ENCODE data around the gene C10orf71.

C10orf71 gene

DNA sequence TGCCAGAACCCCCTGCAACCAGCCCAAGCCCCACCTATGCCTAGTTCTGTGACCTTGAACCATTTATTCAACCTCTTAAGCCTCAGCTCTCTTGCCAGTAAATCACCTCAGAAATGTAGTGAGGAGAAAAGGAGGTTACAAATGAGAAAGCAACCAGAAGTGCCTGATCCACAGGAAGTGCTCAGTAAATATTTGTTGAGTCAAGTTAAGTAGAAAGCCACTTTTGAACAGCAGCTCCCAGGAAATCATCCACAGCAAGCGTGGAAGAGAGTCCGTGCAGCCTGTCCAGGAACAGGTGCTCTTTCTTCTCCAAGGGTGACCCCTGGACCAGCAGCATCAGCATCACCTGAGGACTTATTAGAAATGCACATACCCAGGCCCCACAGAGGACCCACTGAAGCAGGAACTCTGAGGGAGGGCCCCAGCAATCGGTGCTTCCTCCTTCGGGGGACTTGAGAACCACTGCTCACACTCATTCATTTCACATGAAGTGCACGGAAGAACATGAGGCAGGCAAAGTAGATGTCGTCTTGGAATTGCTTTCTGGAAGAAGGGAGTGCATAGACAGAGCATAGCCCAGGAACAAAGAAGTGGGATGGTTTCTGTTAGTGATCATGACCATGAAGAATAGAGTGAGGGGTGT lies 6.3 kb upstream of the C10orf71 start:
- no peak for DNase-seq (ENCODE audit: low spot score)

DNA sequence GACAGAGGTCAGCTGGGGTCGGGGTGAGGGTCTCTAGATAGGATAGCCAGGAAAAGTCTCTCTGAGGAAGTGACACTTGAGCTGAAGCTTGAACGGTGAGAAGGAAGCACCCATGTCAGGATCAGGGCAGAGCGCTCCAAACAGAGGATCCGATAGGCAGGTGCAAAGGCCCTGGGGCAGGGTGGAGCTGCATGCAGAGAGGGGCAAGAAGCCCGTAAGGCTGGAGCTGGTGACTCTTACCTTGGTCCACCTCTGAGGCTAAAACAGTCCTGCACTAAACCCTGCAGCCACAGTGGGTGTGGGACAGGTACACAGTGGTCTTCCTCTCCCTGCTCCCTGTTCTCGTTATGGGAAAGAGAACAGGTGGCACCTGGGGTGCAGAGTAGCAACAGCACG lies 5.8 kb upstream of the C10orf71 start:
- DNase-seq (ENCODE audit: low spot score): no peak

DNA sequence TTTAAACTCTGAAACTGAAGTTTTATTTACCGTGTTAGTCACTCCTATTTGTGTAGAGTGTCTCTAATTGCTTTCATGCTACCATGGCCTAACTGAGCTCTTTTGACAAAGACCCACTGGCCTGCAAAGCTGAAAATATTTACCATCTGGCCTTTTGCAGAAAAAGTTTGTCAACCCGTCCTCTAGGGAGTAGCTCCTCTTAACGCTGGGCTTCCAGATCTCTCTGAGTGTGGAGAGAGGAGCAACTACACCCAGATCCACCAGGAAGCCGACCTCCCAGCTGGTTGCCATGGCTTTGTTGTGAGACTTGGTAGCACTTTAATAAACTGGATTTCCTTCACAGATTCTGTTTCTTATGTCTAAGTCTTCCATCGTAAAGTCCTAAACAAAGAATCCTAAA lies 4.2 kb upstream of the C10orf71 start:
- DNase-seq (ENCODE audit: low spot score): no peak

DNA sequence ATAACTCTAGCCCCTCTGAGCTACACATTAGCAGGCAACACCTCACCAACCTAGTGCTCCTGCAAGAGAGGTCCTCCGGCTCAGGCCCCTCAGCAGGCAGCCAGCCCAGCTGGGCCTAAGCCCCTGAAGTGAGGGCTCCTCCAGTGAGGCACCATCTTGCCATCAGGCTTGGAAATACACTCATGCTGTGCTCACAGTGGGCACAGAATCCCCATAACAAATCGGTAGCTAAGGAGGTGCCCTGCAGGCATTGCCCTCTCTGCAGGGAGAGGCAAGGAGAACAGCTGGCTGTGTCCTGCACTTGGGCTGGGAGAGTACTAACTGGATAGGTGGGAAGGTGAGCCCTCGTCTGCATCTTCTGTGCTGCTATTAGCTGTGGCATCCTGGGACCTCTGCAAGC lies 3.7 kb upstream of the C10orf71 start:
- DNase-seq (ENCODE audit: low spot score): no peak

DNA sequence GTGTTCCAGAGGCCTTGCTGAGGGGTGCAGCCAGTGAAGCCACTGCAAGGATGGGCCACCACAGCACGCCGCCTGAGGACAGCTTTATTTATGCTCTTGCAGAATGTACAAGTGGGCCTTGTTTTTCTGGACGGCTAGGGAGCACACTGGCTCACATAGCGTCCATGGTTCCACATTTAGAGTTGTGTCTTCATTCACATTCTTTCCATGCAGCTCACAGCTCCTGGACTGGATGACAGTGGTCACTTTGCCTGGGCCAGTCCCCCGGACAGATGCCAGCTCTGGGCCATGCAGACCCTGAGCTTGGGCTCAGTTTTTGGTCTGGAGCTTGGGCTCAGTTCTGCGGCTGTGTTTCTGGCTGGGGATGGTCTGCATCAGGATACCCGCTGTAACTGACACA lies 2.6 kb upstream of the C10orf71 start:
- DNase-seq (ENCODE audit: low spot score): no peak

DNA sequence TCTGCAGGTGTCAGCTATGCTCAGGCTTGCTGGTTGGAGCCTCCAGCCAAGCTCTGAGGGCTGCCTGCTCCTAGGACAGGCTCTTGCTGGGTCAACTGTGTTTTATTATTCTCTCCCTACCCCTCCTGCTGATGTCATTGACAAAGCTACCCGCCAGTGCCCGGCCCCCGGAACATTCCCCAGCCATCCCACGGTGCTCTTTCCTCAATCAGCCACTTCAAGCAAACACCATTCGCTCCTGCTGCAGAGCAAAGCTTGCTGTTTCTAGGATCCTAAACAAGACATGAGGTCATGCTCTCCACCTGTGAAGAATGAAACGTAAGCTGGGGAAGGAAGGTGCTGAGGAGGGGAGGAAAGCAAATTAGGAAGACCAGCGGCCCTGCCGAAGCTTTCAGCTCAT lies 2.1 kb upstream of the C10orf71 start:
- DNase-seq (ENCODE audit: low spot score): no peak

DNA sequence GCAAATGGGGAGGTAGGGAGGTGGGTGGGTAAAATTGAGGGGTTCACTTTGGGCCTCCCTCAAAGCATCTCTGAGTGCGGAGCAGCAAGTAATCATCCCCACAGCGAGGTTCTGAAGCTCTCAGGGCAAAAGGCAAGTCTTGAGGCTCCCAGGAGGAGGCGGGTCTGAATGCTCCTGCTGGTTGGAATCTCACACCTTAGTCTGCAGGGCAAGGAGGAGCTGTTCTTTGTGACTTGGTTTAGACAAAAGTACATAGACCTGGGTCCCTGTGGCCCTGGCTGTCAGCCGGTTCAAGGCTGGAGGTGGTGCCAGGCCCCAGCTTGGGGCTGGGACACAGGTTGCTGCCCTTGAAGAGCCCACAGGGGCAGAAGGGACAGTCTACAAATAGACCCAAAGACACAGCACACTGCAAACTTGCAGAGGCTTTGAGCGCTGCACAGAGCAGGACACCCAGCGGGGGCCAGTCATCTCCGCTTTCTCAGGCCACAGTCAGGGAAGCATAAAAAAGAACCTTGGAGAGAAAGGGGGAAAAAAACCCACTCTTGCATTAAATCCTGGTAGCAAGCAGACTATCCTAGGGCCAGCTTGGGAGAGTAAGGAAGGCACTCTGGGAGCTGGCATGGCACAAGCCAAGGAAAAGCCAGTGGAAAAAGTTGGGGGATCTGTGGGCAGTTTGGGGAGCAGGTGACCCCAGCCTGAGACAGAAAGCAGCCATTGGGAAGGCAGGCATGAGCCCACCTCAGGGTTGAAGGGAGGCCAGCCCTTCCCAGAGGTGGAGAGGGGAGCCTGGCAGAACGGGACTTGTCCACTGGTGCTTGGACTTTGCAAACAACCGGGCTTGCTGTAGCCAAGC lies 926 bp upstream of the C10orf71 start:
- no peak for DNase-seq (ENCODE audit: low spot score)

DNA sequence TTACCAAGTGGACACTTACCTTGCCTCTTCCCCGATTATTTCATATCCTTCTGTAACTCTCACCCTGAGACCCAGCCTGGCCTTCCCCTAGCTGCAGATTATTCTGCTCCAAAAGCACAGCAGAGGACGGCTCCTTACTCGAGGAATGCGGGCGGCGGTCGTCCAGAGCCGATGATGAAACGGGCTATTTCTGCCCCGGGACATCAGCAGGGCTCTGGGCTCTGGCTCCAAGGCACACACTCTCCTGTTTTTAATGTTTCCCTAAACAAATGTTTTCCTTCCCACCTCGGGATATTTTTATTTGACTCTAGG lies 343 bp upstream of the C10orf71 start:
- DNase-seq (ENCODE audit: low spot score): no peak

DNA sequence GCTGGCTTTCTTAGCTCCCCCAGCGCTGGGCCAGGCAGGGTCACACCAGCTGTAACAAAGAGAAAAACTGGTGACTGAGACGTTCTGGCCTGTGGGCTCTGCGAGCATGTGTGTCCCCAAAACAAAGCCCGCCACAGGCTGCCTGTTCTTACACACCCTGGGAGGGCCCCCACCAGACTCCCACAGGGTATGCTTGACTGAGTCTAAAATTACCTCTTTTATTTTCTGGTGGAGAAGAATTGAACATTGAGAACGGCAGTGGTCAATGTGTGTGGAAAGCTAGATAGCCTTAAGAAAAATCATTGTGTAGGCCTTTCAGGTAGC lies 808 bp downstream of the C10orf71 start:
- no peak for DNase-seq (ENCODE audit: low spot score)

DNA sequence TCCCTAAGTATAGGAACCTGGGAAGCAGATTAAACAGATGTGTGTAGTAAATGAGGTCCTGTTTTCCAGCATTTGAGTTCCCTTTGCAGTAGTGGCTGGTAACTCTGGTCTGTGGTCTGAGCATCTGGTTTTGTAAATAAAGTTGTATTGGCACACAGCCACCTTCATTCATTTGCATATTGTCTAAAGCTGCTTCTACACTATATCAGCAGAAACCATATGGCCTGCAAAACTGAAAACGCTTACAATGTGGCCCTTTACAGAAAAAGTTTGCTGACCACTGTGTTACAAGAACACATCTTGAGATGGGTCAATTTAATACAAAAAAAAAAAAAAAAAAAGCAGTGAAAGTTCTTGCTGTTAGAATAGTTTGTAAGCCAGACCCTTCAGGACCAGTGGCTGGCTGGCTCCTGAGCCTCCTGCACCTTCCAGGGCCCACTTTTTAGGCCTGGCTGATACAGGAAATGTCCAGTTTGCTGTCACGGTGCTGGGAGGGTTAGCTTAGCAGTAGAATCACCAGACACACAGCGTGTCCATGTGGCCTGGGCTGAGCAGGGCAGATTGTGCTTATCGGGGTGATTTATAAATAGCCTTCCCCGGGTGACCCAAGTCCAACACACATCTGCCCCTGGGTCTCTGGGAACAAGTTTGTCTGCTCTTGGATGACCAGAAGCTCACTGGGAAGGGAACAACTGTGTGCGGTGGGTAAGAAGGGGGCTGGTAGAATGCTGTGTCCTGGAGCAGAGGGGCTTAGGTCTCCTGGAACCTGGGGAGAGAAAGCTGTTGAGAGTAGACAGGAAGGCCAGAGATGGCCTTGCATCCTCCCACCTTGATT lies 1.4 kb downstream of the C10orf71 start:
- no peak for DNase-seq (ENCODE audit: low spot score)

DNA sequence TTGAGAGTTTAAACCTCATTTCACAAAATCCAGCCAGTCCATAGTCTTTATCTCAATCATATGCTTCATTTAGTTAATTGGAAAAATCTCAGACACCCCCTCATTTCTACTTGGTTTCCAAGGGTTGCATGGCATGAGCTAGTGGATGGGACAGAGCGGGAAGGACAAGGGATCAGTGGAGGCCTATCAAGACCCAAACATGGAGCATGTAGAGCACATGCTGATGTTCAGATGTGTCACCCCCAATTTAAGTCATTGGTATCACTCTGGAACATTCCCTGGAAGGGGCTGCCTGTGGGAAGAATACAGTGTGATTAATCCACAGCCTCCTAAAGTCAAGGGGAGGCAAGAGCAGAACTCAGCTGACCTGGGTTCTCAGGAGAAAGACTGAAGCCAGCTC lies 2.3 kb downstream of the C10orf71 start:
- DNase-seq (ENCODE audit: low spot score): no peak

DNA sequence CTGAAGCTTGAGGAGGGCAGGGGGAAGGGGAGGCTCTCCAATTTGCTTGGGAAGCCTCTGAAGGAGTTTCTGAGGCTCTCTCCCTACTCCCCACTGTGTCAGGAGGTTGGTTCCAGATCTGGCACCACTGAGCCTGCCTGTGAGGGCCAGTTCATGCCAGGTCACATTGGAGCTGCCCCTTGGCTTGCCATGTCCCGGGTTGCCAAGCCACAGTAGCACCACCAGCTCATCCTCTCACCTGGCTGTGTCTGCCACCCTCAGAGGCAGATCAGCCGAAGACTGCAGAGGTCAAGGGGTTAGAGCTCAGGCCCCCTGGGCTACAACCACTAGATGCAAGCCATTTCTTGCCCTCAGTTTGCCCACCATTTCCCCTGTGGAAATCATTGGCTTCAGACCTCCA lies 3.1 kb downstream of the C10orf71 start:
- DNase-seq (ENCODE audit: low spot score): no peak

DNA sequence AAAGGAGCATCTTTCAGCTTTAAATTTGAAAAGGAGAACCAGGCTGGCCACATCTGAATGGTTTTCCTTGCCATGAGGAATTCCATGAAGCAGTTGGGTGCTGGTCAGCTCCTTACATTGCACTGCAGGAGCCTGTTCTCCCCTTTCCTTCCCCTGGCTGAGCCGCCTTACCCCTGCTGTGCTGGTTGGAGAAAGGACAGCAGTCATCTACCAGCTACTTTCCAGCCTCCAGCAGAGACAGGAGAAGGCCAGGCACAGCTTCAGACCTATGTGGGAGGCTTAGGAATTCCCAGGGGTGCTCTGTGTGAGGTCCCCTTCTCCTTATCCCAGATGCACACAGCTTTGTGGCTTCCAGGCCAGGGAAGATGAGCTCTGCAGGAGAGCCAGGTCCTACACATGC lies 4.7 kb downstream of the C10orf71 start:
- DNase-seq (ENCODE audit: low spot score): no peak

DNA sequence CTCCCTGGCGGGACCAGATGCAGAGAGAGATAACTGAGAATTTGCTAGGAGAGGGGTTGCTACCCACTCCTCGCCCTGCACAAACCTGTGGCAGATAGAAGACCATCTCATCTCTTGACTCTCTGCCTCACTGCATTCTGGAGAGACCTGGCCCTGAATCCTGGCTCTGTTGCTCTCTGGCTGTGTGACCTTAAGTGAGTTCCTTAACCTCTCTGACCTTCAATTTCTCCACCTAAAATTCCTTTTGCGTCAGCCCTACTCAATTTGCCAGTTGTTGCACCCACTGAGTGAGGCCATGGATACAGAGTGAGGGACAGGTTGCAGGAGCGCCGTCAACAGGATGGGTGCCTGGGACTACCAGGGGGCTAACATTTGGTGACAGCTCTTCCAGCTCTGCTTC lies 5.2 kb downstream of the C10orf71 start:
- no peak for DNase-seq (ENCODE audit: low spot score)

DNA sequence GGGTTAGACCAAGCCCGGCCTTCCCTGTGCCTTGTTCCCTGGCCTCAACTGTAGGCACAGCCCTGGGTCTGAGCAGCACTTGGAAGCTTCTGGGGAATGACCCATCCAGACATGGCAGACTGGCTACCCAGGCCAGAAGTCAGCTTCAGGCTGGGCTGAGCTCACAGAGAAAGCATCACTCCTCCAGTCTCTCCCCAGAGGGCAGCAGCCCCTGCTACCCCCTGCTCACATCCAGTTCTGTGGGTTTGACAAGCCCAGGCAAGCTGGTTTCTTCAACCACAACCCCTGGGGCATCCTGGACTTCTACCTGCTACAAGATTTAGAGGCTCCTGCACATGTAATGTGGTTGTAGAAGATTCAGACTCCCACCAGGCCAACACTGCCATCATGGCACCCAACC lies 9.0 kb downstream of the C10orf71 start:
- DNase-seq (ENCODE audit: low spot score): no peak

DNA sequence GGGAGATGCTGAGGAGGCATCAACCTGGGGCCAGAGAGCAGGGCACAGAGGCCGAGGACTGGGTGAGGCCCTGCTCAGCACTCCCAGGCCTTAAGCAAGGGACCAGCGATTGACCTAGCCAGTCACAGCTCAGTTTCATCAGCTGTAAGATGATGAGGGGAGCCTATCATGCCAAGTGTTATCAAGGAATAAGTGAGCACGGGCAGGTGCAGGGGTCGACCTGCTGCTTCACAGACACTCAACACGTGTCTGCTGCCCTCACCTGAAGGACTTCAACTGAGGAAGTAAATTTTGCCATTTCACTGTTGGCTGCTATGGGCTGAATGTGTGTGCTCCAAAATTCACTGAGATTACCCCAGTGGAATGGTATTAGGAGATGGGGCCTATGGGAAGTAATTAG lies 9.9 kb downstream of the C10orf71 start:
- no peak for DNase-seq (ENCODE audit: low spot score)

DNA sequence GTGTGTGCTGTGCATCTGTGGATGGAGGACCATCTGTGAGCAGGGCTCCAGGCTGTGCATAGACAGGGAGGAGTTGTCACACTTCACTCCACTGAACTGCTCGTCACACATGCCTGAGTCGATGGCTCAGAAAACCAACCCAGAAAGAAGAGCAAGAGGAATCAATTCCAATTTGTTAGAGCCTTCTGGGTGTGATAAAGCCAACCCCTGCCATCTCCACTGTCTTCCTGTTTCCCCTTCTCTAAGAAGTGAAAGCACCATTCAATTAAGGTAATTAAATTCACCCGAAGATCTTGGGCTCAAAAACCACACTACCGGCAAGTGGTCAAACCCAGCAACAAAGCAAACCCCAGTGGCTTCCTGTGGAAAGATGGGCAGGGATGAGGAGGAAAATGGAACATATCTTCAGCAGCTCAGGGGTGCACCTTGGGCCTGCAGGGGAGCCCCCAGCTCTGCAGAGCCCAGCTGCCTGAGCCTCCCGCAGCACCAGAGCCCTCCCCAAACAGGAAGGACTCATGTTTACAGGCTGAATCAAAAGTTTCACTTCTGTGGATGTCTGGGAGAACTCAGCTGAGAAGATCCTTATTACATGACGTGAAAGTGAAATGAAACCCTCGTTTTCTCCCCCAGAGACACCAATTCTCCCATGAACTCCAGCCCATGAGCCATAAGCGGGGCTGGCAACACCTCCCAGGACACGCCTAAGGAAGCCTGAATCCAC lies 10.9 kb downstream of the C10orf71 start:
- DNase-seq (ENCODE audit: low spot score): peak; percentile 52

DNA sequence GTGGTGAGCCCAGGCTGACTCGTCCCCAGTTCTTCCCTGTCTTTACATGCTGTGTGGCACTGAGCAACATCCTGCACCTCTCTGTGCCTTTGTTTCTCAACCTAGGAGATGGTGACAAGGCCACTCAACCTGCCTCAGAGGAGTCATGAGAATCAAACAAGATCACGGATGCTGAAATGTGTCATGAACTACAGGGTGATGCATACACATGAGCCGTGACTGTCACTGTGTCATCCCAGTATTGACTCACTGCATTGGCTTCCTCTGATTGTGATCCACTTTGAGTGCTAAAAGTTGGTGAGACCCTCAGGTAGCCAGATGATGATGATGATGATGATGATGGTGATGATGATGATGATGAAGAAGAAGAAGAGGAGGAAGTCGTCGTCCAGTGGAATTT lies 11.5 kb downstream of the C10orf71 start:
- DNase-seq (ENCODE audit: low spot score): no peak

DNA sequence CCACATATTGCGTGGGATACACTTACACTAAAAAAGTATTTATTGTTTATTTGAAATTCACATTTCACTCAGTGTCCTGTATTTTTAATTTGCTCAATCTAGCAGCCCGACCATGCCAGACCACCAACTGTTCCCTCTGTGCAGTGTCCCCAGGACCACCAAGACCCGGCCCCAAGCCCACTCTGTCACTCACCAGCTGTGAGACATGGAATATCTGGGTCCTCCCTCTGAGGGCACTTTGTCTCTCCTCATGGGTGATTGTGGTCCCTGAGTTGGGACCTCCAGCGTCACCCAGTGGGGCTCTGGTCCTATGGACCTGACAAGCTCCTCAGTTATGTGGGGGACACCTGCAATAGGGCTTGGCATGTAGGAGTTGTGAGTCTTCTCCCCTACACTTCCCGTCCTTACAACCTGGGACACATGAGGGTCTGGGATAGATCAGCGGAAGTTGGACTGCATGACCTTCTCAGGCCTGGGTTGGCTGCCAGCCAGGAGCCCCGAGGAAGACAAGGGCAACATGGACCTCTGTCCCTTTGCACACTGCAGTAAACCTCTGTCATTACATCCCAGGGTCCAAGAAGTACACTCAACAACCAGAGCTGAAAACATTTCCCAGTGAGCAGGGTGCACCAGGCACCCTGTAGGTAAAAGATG lies 12.1 kb downstream of the C10orf71 start:
- no peak for DNase-seq (ENCODE audit: low spot score)

DNA sequence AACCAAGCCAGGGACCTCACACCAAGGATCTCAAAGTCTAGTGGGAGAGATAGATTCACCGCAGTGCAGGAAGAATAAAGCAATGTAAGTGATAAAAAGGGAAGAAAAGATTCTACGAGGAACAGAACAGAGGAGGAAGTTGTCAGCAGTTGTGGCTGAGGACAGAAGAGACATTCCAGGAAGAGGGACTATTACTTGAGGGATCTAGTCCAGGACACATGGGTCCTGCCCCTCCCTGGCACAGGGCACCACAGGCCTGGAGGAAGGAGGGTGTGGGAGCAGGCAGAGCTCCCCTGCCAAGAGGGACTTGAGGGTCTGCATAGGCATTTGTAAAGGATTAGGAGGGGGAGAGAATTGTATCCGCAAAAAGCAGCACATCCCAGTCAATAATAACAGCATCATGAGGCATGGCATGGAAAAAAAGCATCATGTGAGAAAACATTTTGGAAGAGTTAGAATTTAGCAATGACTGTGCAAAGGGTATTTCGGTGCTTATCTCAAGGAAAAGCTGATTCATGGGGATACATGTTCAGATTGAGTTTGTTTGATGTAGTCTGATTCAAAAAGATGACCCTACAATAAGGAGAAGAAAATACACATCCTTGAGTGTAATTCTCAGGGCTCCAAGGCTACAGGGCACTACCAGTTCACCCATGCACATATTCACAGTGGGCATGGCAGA lies 12.7 kb downstream of the C10orf71 start:
- DNase-seq (ENCODE audit: low spot score): no peak

DNA sequence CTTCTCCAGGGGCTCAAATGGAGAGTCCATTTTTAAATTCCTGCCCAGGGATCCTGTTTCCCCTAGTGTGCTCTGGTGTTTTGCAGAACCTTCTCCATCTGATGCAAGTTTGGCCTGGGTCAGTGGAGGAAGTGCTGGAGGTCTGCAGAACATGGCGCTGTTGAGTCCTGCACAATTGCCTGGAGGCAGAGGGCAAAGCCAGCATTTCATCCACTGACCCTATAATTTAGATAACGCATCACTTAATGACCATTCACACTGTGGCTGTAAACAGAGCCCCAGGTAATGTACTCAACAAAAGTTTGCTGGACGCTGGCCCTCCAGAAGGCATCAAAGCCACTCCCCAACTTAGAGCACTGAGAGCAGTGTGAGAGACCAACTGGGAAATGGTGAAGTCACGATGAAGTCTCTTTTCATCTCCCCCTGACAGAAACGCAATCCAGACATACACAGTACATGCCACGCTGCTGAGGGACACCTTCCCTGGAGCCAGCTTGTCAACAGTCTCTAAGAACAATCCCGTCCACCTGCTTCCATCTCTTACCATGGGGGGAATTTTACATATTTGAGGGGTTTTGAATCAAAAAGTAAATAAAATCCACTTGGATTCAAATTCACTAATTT lies 13.4 kb downstream of the C10orf71 start:
- no peak for DNase-seq (ENCODE audit: low spot score)
